NCI-H1417 treated with DMSO at 0.1 percent for 48 hours (cell line): ENCODE measurements around the gene COL6A1.

Source experiments
- DNase-seq: peaks from one replicate; lab custom pipeline; 2025; lab: John Stamatoyannopoulos, UW

Gene COL6A1

GRCh38 chr21:45982092-45982757, 655 bp downstream of the COL6A1 start:
- no peak for DNase-seq

GRCh38 chr21:45982758-45983648, 1.4 kb downstream of the COL6A1 start:
- no peak for DNase-seq

- no peak for DNase-seq
These were observed 2.0 kb downstream of the COL6A1 start for GRCh38 chr21:45983649-45983965.

- DNase-seq = no peak
These were observed 2.5 kb downstream of the COL6A1 start for GRCh38 chr21:45983981-45984551.

GRCh38 chr21:45984584-45985095, 3.1 kb downstream of the COL6A1 start:
- no peak for DNase-seq

- DNase-seq = no peak
These were observed 4.1 kb downstream of the COL6A1 start for GRCh38 chr21:45985471-45986315.

- no peak for DNase-seq
These were observed 4.9 kb downstream of the COL6A1 start for GRCh38 chr21:45986316-45987051.

- no peak for DNase-seq
These were observed 5.6 kb downstream of the COL6A1 start for GRCh38 chr21:45987121-45987711.

GRCh38 chr21:45988366-45989347, 7.1 kb downstream of the COL6A1 start:
- DNase-seq = no peak

- no peak for DNase-seq
These were observed 7.9 kb downstream of the COL6A1 start for GRCh38 chr21:45989355-45990048.

GRCh38 chr21:45990049-45990711, 8.6 kb downstream of the COL6A1 start:
- DNase-seq = no peak

GRCh38 chr21:45990741-45991605, 9.4 kb downstream of the COL6A1 start:
- DNase-seq = no peak

GRCh38 chr21:45991606-45992300, 10.2 kb downstream of the COL6A1 start:
- no peak for DNase-seq

- no peak for DNase-seq
These were observed 11.0 kb downstream of the COL6A1 start for GRCh38 chr21:45992301-45993209.

GRCh38 chr21:45993210-45994085, 11.9 kb downstream of the COL6A1 start:
- DNase-seq = no peak
